Islet of Langerhans (tissue), 1 donor: Measurements from ENCODE around the gene LY6G6F.

Source experiments
- FAIRE-seq: peaks from one replicate; lab custom pipeline; 2011; peaks lifted over from hg19 to GRCh38; lab: Jason Lieb, UNC

The LY6G6F gene

DNA sequence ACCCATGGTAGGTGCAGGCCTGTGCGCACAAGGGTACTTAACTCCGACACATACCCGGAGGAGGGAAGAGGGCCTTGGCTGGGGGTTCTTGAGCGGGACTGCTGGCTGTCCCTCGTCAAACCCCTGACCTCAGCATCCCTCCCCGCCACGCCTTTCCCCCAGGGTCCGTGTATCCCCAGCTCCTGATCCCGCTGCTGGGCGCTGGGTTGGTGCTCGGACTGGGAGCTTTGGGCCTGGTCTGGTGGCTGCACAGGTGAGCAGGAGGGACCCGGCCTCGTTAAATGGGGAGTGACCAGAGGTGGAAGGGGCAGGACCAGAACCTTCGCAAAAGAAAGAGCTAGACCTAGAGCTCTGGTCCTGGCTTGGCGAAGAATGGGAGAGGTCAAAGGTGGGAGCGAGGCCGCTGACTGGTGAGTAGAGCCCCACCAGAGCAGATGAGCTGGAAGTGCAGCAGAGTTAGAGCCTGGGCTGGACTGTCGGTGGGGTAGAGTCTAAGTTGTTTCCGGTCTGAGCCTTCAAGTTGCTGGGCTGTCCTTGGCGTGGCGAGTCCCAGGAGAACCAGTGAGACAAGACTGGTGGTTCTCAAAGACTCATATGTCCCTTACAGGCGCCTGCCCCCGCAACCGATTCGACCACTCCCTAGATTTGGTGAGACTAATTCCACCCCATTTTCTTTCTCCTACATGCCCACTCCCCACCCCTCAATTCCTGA lies 17.5 kb downstream of the LY6G6F start:
- FAIRE-seq, result no peak

DNA sequence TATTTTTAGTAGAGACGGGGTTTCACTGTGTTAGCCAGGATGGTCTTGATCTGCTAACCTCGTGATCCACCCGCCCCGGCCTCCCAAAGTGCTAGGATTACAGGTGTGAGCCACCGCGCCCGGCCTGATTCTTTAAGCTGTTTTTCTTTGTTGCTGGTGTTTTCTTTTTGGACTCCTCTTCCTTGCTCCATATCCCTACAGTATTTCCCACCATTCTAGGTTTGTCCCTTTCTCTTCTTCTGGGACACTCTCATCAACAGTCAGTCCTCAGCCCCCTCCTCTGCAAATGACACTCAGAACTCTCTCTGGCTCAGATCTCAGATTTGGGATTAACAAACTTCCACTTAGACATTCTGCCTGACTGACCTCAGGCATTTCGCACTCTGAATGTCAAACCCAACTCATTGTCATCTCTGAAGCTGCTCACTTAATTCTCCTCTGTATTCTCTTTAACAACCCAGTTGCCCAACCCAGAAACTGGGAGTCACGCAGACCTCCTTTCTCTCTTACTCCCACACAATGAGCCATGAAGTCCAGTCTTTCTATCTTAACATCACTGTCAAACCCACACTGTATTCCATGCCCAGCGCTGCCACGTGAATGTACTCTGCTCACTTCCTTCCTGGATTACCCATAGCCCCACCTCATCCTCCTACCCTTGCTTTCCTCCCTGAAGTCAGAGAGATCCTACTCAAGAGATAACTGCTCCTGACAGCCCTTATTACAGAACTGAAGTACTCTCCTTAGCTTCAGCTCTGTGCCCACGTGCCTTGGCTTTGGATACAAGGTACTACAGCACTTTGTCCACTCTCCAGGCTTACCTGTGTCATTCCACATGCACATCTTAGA lies 19.1 kb downstream of the LY6G6F start:
- no peak for FAIRE-seq

DNA sequence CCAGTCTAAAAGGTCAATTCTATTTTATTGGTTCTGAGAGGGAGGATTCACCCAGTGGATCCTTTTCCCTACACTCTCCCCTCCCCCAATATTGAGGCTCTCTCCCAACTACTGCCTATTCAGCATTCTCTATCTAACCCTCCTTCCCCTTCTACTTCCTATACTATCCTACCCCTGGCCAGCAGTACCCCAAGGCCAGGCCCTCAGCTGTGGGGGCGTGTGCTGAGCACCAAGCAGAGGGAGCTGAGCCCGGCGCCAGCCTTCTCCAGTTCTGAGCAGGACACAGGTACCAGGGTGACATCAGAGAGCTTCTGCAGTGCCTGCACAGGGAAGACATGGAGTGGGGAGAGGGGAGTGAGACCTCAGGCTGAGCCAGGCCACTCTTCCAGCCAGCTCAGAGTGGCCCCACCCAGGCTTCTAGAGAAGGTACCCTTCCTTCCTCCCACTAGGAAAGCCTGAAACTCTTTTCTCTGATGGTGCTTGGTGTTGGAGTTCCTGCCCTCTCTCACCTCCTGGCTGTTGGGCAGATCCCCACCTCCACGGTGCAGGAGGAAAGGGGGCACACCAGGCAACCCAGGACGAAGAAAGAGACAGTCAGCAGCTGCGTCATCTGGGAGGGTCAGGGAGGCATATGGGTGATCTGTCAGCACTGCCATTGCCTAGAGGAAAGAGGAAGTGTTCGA lies 20.5 kb downstream of the LY6G6F start:
- no peak for FAIRE-seq

DNA sequence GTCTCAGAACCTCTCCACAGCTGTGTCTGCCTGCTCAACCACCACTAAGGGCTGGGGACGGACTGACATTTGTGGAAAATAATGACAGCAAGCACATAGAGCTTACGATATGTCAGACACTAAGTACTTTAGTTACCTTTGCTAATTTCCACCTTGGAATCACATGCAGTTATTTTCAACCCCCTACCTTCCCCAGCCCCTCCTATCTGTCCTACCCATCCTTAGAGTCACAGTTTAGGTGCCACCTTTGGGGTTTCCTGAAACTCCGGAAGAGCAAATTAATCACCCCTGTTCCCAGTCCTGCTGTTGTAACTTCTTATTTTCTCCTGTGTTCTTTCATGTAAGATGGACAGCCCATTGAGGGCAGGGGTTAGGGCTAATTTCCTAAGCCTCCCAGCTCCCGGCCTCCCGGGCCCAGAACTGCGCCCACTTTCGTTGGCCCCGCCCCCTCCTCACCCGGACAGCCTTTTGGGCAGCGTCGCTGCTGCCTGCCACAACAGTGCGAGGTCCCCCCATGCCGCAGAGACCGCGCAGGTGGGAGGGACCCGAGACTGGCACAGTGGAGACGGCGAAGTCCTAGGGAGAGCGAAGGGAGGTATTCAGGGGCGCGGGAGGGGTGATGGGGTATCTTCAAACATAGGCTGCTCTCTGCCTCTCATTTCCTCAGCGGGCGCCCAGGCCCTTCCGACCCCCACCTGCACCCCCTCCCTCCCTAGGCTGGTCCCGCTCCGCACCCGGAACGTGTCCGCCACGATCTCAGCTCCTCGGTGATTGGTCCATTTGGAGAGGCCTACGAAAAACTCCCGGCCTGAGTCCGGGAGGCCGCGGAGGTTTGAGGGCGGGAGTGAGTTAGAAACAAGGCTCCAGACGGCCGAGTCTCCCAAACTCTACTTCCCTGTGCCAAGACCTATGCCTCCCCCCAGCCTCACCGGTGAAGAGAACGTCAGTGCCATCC lies 21.3 kb downstream of the LY6G6F start:
- FAIRE-seq, result no peak

DNA sequence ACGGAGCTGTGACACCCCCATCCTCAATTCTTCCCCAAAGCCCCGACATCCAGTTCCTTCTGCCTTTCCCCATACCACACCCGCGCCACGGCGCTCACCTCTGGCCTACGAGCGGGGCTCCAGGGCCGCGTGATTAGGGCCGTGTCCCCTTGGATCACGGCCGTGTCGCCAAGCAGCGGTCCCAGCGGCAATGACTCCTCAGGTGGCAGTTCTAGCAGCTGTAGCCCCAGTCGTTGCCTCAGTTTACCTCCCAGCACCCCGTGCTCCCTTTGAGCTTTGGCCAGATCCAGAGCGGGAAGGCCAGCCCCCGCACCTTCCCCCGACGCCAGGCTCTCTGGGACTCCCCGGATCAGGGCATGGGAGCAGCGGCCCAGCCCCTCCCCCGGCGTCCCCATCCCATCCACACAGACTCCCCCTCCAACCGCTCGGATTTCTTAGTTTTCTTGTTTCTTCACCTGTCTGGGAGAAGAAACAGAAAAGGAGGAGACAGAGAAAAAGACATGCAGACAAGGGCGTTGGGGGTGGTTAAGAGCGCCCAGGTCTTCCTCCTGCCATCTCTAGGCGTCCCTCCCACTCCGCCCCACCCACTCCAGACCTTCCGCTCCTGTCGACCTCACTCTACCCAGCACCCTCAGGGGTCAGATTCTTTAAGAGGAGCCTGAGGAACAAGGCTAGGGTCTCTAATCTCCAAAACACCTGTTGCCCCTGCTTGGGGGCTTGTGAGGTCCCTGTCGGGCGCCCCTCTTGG lies 22.3 kb downstream of the LY6G6F start, which contains the start of gene DDAH2:
Gene DDAH2, minus strand, starts transcription at position 533 of the 748 bp plus-strand sequence. Its CDS starts 138 bp downstream, at position 395.
- no peak for FAIRE-seq

DNA sequence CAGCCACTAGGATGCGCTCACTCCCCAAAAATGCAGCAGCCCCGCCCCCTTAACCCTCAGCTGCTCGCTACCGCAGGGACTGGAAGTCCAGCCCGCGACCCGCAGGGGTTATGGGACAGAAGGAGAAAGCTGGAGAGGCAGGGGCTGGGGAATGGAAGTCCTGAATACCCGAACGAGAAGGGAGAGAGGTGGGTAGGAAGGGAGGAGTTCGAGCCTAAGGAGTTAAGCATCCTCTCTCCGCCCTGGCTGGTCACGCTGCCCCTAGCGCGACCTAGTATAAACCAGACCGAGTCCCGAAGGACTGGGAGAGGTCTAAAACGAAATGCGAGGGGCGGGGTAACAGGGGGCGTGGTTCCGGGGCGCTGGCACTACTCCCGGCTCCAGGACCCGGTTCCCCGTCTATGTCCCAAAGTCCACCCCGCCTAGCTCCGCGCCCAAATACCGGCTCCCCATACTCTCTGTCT lies 22.9 kb downstream of the LY6G6F start:
- no peak for FAIRE-seq

DNA sequence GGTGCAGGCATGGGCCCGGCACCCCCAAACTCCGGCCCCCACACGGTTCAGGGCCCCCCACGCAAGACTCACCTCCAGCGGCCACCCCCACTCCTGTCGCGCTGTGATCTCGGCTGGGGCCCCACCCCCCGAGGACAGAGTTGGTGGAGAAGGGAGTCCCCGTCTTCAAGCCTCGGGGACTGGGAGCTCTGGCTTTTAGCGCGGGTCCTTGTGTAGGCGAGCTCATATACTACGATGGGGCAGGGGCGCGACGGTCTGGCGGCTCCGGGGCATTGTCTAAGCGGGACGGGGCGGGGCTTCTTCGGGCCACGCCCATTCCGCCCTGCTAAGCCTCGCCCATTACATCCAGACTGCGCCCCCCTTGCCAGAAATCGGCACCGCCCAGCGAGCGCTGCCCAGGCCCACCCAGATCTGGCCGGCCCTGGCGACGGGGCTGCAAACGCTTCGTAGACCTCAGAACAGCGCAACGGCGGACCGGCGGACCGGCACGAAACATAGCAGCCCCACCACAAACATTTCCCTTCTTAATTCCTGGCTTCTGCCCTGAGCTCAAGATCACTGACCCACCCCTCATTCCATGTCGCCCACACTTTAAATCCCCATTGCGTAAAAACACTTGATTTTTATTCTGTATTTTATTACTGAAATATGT lies 23.4 kb downstream of the LY6G6F start:
- no peak for FAIRE-seq

DNA sequence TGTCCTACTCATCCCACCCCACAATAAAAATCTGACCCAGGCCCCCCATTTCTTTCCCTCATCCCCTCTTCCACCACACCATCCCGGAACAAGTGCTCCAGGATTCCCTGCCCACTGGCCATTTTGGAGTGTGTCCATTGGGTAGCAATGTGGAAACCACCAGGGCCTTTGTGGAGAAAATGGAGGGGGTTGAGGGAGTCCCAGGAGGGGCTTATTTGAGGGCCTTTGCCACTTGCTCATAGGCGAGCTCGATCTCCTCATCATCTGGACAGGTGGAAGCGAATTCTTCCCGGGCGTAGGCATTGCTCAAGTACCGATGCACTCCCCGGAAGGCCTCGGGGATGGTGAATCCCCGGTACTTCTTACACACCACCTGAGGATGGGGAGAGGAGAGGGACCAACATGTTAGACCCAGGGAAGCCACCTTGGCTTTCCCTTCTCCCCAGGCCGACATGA lies 24.0 kb downstream of the LY6G6F start:
- FAIRE-seq, result no peak

DNA sequence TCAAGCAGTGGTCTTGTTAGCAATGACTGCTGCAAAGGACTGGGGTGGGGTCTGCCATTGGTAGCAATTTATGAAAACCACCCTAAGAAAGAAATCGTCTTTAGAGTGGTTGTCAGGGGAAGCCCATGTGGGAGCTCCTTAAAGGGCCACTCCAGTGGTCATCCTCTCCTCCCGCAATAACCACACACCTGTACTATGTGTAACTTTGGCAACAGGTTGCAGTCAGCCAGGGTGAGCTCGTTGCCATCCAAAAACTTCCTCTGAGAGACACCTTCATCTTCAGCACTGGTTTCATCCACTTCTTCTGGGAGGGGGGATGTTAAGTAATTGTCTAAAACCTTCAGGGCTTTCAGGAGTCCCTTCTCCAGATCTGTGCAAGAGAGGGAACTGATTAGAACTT lies 25.4 kb downstream of the LY6G6F start:
- FAIRE-seq, result no peak

DNA sequence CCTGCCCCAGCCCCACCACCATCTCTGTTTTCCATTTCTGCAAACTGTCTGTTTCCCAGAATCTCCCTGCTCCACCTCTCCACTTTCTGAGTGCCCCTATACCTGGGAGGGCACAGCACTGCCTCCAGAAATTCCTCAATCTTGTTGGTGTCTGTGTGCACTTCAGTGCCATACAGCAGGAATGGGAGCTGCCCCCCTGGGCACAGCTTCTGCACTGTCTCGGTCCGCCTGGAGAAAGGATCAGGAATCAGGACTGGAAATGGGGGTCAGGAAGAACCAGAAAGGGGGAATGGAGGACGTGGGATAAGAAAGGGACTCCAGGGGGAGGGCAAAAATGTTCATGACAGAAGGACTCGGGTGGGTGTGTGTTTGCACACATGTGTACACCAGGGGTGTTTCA lies 27.1 kb downstream of the LY6G6F start:
- no peak for FAIRE-seq

DNA sequence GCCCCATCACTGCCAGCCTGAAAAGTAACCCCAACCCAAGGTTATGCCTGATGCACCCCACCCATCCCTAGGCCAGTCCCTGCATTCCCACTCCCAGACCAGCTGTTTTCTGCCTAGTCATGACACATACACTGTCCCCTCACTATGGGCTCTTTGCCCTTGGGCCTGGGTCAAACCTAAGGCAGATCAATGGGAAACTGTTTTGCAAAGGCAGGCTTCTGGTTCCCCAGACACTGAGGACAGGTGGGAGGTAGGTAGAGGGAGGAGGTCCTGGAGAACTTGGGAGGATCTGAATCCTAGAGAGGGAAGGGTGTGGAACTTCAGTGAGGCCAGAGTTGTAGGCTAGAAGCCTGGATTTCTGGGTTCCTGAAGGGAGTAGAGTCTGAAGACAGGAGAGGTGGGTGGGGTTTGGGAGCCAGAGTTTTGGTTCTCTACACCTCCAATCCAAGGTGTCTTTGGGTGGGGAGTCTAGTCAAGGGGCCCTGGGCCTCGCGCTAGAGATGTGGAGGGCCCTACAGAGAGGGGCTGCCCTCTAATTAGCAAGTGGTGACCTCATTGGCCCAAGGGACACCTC lies 27.7 kb downstream of the LY6G6F start:
- no peak for FAIRE-seq

DNA sequence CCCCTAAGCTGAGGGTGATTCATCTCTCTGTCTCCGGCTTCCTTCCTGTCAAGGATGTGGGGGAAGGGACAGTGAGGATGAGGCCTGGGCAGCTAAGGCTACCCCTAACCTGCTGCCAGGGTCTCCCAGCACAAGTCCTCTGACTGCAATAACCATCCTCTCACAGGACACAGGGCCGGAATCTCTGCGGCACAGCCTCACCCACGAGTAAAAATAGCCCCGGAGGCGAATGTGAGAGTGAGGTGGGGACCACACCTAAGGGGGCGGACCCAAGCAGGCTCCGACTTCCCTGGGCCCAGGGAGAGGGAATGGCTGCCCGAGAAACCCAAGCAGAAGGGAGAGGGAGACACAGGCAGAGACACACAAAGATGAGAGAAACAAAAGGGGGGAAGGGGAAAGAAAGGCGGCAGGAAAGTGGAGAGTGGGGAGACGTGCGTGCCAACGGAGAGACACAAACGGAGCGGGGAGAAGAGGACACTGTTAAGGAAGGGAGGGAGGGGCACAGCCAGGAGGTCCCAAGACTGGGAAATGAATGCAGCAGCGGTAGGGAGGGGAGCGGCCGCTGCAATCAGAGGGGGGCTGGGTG lies 28.2 kb downstream of the LY6G6F start:
- FAIRE-seq, result no peak

DNA sequence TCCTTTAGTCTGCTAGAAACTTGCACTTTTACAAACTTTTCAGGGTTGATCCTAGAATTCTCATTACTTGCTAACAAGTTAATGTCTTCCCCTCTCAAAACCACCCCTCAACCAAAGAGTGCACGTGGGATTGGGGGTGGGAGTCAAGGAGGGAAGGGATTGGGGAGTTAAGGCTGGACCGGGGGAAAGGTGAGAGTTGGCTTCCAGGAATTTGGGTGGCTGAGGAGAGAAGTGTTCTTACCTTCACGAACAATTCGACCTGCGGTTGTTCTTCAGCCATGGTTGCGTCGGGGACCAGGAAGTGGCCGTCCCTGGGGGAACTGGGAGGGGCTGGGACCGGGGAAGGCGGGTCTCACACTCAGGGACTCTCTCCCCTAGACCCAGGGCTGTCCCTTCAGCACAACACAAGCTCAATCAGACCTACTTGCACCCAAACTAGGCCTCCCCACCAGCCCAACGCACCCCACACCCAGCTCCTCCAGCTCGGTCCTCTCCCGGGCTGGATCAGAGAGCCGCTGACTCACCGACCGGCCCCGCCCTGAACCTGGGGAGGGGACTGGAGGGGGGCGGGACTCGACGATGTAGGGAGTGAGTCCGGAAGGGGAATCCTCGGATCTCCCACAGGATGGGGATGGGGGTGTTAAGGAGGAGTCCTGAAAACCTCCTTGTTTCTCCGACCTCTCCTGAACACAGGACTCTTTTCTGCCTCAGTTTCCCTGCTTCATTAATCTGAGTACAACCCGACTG lies 29.5 kb downstream of the LY6G6F start, which contains the start of gene CLIC1:
Gene CLIC1, minus strand, starts transcription at position 510 of the 747 bp plus-strand sequence. Its CDS starts 230 bp downstream, at position 280.
- FAIRE-seq, result no peak

DNA sequence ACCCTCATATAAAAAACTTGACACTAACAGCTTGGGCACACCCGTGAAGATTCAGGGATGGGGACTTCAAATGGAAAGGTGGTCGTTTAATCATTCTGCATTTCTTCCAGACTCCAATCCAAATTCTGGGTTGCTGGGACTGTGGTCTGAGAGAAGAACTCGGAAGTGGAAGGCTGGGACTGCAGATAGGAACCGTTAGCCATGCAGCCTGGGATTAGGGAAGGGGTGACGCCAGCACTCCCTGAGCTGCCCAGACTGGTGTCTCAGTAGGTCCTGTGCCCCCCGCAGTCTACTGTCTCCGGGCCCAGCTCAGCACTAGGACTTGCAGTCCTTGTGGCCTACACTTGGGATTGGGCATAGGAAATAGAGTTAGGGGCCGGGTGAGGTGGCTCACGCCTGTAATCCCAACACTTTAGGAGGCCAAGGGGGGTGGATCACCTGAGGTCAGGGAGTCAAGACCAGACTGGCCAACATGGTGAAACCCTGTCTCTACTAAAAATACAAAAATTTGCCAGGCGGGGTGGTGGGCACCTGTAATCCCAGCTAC lies 30.2 kb downstream of the LY6G6F start:
- no peak for FAIRE-seq

DNA sequence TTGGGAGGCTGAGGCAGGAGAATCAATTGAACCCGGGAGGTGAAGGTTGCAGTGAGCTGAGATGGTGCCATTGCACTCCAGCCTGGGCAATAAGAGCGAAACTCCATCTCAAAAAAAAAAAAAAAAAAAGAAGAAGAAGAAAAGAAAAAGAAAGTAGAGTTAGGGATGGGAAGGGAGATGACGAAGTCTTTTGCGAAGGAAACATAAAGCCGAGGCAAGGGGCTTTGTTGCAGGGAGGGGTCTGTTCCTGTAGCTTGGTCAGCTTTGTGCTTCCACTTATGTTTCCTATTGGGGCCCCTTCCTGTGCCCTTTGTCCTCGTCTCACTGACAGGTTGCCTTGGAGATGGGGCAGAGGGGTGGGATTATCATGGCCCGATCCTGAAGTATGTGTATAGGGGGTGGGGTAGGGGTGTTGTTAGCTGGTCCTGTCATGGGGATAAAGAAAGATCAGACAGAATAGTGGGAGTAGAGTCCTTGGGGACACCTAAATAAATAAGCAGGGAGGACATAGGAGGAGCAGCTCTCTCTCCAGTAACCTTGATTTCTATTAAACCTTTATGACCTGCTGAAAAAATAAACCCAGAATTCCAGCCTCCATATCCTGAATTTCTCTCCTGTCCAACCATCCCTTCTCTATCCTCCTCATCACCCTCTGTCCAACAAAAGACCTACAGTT lies 30.8 kb downstream of the LY6G6F start:
- FAIRE-seq, result no peak

DNA sequence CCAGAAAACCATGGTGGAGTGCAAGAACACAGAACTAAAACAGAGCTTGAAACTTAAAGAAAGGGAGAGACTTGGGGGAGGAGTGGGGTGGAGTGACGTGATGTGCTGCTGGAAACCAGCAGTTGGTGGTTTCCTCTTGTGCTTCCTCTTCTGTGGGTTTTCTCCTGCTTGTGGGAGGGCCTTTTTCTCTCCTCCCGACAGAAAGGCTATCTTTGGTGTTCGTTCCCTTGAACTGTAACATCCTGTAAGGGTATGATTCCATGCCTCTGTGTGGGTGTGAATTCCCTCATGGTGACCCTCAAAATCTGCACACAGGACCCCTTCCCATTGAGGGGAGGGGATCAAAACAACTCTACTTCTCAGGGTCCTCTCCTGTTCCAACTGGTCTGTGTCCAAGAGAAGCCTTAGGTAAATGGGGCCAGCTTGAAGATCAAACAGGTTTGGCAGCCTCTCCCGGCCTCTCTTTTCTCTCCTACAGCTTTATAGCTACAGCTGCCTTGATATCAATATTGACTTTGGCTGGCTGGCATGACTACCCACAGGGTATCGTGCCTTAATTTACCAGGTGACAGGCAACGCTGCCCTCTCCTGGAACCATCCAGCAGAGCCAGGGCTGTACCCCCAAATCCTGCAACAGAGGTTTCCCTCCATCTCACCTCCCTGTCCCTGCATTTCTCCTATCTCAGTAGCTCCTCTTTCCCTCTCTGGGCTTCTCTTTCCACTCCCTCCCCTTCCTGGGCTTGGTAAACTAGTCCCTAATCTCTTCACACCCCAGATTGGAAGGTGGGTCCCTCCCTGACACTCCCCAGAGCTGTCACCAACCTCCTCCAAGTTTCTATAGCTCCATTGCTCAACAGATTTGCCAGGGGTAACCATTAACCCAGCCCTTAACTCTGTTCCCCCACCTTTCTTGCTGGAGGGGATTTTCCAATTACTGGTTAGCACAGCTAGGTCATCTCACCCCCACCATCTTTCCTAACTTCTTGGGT lies 31.6 kb downstream of the LY6G6F start:
- FAIRE-seq, result no peak
